ENCODE data around the gene GPS1.

Gene GPS1

DNA sequence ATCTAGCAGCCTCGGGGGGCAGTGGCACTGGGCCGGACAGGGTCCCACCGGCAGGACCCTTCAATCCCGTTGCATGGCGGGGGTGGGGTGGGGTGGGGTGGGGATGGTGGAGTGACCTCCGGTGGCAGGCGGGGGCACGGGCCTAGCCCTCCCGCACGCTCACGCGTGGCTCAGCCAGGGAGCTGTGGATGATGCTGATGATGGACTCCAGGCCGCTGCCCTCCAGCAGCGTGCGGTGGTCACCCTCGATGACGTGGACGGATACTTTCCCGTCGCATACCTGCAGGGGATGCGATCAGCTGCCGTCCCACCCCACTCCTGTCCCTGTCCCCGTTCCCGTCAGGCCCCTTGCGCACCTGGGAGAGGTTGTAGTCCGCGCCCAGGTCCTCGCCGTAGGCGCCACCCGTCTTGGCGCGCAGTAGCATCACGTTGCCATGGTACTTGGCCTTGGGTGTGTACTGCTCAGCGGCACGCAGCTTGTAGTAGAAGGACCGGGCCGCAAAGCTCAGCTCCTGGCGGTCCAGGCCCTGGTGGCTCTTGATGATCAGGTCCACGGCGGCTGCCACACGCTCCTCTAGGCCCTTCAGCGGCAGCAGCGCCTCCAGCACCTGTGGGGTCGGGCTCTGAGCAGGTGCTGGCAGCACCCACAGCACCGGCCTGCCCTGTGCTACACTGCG is 27.4 kb downstream of the GPS1 start:
- no peak for DNase-seq (ENCODE audit: low spot score)

DNA sequence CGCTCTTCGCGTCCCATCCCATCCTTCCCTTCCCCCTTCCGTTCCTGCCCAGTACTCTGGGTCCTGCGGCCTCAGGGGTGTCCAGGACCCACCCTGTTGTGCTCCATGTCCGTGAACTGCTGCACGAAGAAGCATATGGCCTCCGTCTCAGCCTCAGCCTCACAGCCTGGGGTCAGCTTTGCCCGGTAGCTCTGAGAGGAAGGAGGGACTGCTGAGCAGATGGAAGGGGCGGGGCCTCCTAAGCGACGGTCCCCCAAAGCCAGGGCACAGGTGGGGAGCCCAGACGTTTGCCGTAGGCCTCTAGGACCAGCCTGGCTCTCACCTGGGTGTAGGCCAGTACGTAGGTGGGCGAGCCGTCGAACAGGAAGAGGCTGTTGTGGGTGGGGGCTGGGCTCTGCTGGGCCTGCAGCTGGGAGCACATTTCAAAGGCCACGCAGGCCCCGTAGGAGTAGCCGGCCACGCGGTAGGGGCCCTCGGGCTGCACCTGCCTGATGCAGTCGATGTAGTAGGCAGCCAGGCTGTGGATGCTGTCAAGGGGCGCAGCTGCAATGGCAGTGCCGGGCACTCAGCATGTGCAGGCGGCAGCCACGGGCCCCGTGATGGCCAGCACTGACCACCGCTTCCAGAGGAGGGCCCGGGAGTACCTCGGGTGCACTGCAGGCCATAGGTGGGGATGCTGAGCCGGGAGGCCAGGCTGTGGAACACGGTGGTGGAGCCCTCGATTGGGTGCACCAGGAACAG is 28.5 kb downstream of the GPS1 start:
- DNase-seq (ENCODE audit: low spot score) = no peak

- DNase-seq (ENCODE audit: low spot score) = no peak
Observed at GRCh38 chr17:82080789-82081464, 29.2 kb downstream of the GPS1 start.

- no peak for DNase-seq (ENCODE audit: low spot score)
Observed at GRCh38 chr17:82081546-82081945, 29.8 kb downstream of the GPS1 start.

- no peak for DNase-seq (ENCODE audit: low spot score)
Observed at GRCh38 chr17:82081966-82082365, 30.3 kb downstream of the GPS1 start.

DNA sequence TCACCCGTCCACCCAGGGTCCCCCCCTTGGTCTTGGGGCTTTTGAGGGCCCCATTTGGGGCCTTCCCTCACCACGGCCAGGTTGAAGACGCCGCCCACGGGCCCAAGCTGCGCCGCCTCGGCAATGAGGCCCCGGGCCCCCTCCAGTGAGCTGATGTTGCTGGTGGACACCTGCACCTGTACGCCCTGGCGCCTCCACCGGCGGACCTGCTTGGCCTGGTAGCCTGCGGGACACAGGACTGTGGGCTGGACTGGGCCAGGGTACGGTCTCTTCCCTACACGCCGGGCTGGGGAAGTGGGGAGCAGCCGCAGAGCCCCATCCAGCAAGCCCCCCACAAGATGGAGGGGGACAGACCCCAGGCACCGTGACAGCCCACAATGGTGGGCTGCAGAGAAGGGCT is 30.8 kb downstream of the GPS1 start:
- no peak for DNase-seq (ENCODE audit: low spot score)

- DNase-seq (ENCODE audit: low spot score) = no peak
Observed at GRCh38 chr17:82083009-82083408, 31.3 kb downstream of the GPS1 start.

DNA sequence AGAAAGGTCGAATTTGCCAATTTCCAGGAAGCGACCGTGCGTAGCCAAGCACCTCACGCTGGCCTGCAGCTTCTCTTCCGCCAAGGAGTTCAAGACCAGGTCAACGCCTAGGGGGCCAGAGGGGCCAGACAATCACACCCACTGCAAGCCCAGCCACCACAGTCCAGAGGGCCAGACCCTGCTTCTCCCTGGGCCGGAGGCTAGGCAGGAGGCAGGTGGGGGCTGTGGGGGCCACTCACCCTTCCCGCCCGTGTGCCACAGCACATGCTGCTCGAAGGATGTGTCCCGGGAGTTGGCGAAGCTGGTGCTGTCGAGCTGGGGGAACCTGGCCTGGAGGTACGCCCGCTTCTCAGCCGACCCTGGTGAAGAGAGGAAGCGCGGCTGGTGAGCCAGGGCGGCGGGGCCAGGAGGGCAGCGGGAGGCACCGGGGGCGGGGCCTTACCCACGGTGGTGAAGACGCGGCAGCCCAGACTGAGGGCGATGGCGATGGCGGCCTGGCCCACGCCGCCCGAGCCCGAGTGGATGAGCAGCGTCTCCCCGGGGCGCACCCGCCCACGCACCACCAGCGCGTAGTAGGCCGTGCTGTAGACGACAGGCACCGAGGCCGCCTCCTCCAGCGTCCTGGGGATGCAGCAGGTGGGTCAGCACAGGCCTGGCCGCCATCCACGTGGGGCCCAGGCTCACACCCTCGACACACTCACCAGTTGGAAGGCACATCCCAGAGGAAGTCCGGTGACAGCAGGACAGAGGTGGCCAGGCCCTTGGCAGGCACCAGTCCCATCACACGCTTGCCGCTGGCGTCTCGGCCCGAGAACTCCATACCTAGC is 32.0 kb downstream of the GPS1 start:
- DNase-seq (ENCODE audit: low spot score) = no peak

- no peak for DNase-seq (ENCODE audit: low spot score)
Observed at GRCh38 chr17:82084373-82085030, 32.8 kb downstream of the GPS1 start.

GRCh38 chr17:82085031-82085861 is 33.5 kb downstream of the GPS1 start:
- no peak for DNase-seq (ENCODE audit: low spot score)

DNA sequence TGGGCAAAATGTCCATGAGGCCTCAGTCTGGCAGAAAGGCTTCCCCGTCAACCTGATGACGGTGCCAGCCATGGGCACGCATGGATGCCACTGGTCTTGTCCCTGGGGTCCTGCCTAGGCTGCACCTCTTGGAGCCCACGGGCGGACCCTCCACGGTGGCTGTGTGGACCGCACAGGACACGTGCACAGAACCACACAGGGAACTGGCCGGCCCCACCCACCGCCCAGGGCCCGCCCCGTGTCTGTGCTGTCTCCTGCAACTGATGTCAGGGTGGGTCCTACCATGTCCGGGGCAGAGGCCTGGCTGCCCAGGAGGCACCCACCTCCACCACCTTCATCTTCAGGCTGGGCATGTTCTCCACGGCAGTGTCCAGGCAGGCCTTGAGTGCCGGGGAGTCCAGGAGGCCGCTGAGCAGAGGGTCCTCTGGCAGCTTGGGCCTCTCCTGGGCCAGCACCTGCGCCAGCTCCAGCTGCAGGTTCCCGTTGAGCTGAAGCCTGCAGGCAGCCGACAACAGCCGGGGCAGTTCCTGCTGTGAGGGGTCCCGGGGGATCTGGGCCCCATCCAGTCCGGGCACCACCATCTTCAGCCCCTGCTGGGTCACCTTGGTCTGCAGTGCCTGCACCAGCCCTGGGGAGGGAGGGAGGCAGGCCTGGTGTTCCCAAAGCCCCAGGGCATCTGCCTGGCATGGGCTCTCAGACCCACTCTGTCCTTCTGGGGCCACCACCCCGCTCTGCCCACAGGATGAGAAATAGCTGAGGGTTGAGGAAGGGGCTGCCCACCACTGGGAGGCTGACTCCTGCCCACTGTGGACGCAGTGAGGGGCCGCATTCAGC is 34.5 kb downstream of the GPS1 start:
- no peak for DNase-seq (ENCODE audit: low spot score)

GRCh38 chr17:82086941-82087906 is 35.5 kb downstream of the GPS1 start:
- DNase-seq (ENCODE audit: low spot score) = no peak

GRCh38 chr17:82087961-82088837 is 36.5 kb downstream of the GPS1 start:
- DNase-seq (ENCODE audit: low spot score) = no peak

DNA sequence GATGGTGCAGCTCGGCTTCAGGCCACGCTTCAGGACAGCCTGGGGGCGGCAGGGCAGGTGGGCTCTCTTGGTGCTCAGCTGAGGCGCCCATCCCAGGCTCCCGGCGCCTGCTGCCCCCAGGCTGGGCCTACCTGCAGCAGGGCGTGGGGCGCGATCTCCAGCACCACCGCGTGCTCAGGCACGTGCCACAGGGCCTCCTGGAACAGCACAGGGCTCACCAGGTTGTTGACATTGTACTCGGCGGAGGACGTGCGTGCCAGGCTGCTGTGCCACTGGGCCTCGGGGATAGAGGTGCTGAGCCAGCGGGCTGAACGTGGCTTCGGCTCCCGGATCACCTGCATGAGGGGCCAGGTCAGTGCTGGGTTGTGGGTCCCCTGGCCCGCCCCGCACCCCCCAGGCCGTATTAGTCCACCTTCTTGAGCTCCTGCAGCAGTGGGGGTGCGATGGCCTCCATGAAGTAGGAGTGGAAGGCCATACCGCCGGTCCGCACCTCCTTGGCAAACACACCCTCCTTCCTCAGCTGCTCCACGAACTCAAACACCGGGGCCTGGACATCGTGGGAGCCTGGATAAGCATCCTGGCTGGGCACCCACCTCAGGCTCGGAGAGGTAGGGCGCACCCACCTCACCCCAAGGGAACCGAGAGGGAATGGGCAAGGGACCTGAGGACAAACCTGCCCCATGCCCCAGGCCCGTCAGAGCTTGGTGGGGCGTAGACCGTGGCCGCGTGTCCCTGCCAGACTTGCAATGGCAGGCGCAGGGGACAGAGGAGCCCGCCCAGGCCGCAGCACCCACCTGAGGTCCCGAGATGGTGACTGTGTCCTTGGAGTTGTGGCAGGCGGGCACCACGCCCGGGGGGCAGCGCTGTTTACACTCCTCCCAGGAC is 37.4 kb downstream of the GPS1 start:
- no peak for DNase-seq (ENCODE audit: low spot score)

- no peak for DNase-seq (ENCODE audit: low spot score)
Observed at GRCh38 chr17:82089723-82090548, 38.2 kb downstream of the GPS1 start.
